ENCODE data around the gene MSRB3.

DNA sequence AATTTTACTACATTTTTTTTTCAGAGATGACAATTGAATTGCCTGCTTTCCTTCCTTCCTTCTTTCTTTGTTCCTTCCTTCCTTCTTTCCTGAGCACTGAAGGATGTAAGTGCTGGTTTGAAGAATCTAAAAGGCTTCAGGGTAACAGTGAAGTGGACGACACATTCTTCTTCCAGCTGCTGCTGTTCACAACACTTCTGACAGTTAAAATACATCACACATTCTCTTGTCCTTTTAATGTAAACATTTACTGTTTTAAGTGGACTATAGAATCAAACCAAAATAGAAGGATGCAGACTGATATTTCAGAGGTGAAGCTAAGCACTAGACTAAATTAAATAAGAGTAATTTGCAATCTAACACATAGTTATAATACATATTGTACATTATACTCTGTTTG is 151.5 kb downstream of the MSRB3 start:
- no peak for TF ChIP-seq CTCF (IDR thresholded peaks at IDR 0.05)
- no peak for TF ChIP-seq ZNF512 (CRISPR knock-in tag; IDR thresholded peaks at IDR 0.05; ENCODE audit: borderline replicate concordance)
